K562 (cell line): ENCODE results near the gene LUC7L.

ENCODE experiments used
- CEBPB ChIP-seq: fragments of 450-650 bp; IDR thresholded peaks from 2 replicates; pipeline ENCODE4 v1.6.1; 2016; ENCODE audit warnings: missing genetic modification characterization, missing compliant biosample characterization
- TF ChIP-seq, protein P1 (sequence below): conservative IDR thresholded peaks from 2 replicates; pipeline ENCODE4 v1.6.1; 2011; ENCODE audit warnings: low read depth, mild to moderate bottlenecking, low read length; ENCODE audit not compliant: control insufficient read depth

- TF ChIP-seq CEBPB (tag): no peak
- TF ChIP-seq, protein P1, sequence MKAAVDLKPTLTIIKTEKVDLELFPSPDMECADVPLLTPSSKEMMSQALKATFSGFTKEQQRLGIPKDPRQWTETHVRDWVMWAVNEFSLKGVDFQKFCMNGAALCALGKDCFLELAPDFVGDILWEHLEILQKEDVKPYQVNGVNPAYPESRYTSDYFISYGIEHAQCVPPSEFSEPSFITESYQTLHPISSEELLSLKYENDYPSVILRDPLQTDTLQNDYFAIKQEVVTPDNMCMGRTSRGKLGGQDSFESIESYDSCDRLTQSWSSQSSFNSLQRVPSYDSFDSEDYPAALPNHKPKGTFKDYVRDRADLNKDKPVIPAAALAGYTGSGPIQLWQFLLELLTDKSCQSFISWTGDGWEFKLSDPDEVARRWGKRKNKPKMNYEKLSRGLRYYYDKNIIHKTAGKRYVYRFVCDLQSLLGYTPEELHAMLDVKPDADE: no peak
Observed at GRCh38 chr16:180101-180675, 49.1 kb downstream of the LUC7L start, which contains the start of gene HBQ1.
